Body of pancreas (tissue), 4 donors: ENCODE measurements around the gene CCN5. TPM values are rescaled to one million over a fixed set of nuclear protein-coding genes. Genes with fewer than 3 reads are reported as not detected.

ENCODE experiments used
- ATAC-seq: fragments of 150-250 bp; one replicate; pipeline ENCODE4 v1.9.1; 2016
- DNase-seq, 4 donors: peaks; one replicate each; pipeline ENCODE4 v3.0.0-alpha.2; 2019
- H3K27ac ChIP-seq, 4 donors: fragments of 200-600 bp; sonication (generic); 1 replicate in 3 of 4; 2 replicates in 1 of 4; pipeline versions ENCODE4 v1.5.1 to v1.6.1; 2016 to 2019; ENCODE audit warnings: mild to moderate bottlenecking in 1 of 4, mixed read lengths in 1 of 4, moderate library complexity in 1 of 4
- H3K27me3 ChIP-seq, 2 donors: fragments of 200-600 bp; sonication (generic); one replicate each; pipeline ENCODE4 v1.6.0; 2016; ENCODE audit warnings: mild to moderate bottlenecking in 1 of 2
- H3K36me3 ChIP-seq, 2 donors: fragments of 200-600 bp; sonication (generic); replicated peaks in 1 of 2; 2 replicates each; pipeline ENCODE4 v1.5.1; 2016; ENCODE audit warnings: low read depth in 2 of 2; ENCODE audit not compliant: insufficient read depth in 1 of 2
- H3K4me1 ChIP-seq: fragments of 200-600 bp; sonication (generic); one replicate; pipeline ENCODE4 v1.6.0; 2016
- H3K4me3 ChIP-seq, 2 donors: fragments of 200-600 bp; sonication (generic); 1 replicate in 1 of 2; 2 replicates in 1 of 2; pipeline ENCODE4 v1.5.1; 2016 to 2019
- H3K9me3 ChIP-seq, 3 donors: fragments of 200-600 bp; sonication (generic); 1 replicate in 2 of 3; 2 replicates in 1 of 3; pipeline ENCODE4 v1.5.1; 2016
- POLR2A ChIP-seq, 3 donors: fragments of 450-650 bp; IDR thresholded peaks; one replicate each; pipeline ENCODE4 v1.6.1; 2016; ENCODE audit warnings: antibody characterized with exemption in 3 of 3, mild to moderate bottlenecking in 2 of 3
- WGBS, 2 donors: methylation state at CpG; one replicate each; pipeline ENCODE4 v1.1.5; 2017; 5-methylcytosine and 5-hydroxymethylcytosine counted together
- intact Hi-C: fragments of 100-400 bp; cut with DNase I; formaldehyde crosslinking; loops from one replicate; pipeline ENCODE4 v1.15.1; 2023
- total RNA-seq, 2 donors: library from RNA; depleted of rRNA; stranded (reverse); fragments of >200 nt; gene quantifications; one replicate each; pipeline ENCODE4 v1.1.0, GENCODE V29; 2016
- TF ChIP-seq, protein P1 (sequence below), 7 experiments: fragments of 450-650 bp in 4 of 7; fragments of 200-600 bp in 3 of 7; sonication (generic) in 3 of 7; IDR thresholded peaks; one replicate each; pipeline ENCODE4 v1.5.1; 2016 to 2019; ENCODE audit warnings: antibody characterized with exemption in 7 of 7

CCN5 gene
- total RNA-seq, 2 donors from 2014 or later: 7.9 to 18.2 TPM

DNA sequence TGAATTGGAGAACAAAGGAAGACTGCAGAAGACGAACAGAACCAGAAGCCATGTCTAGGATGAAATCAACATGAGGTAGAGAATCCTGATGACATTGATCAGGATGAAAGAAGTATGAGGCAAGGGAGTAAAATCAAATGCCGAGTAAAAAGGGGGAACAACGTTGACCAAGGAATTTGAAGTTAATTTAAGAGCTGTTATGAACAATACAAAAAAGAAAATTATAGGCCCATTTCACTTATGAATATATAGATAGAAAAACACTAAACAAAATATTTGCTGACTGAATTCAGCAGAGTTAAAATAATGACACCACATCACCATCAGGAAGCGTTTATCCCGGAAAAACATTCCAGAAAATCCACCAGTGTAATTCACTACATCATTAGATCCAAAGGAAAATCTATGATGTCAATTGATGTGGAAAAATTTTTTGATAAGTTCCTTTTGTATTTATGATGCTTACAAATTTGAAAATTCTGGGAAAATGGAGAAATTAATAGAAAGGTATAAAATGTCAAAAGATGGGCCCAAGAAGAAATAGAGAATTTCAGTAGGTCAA is 8.1 kb upstream of the CCN5 start:
- H3K9me3 ChIP-seq: no peaks in the 10 kb centered on the region
- H3K4me3 ChIP-seq: no peak overlapping the region
- DNase-seq: no peak
- no peak for ATAC-seq
- no peaks in the 10 kb centered on the region for H3K36me3 ChIP-seq
- H3K27ac ChIP-seq: no peak overlapping the region
- no peaks in the 10 kb centered on the region for H3K27me3 ChIP-seq
- WGBS, 2 donors: 84 to 86% methylated on average over 5 of the region's 5 CpGs
- intact Hi-C loops: no loop called here
- TF ChIP-seq POLR2A (IDR thresholded peaks at IDR 0.05): no peak
- TF ChIP-seq, protein P1, sequence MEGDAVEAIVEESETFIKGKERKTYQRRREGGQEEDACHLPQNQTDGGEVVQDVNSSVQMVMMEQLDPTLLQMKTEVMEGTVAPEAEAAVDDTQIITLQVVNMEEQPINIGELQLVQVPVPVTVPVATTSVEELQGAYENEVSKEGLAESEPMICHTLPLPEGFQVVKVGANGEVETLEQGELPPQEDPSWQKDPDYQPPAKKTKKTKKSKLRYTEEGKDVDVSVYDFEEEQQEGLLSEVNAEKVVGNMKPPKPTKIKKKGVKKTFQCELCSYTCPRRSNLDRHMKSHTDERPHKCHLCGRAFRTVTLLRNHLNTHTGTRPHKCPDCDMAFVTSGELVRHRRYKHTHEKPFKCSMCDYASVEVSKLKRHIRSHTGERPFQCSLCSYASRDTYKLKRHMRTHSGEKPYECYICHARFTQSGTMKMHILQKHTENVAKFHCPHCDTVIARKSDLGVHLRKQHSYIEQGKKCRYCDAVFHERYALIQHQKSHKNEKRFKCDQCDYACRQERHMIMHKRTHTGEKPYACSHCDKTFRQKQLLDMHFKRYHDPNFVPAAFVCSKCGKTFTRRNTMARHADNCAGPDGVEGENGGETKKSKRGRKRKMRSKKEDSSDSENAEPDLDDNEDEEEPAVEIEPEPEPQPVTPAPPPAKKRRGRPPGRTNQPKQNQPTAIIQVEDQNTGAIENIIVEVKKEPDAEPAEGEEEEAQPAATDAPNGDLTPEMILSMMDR (IDR thresholded peaks at IDR 0.05): no peak
- no peaks in the 10 kb centered on the region for H3K4me1 ChIP-seq

DNA sequence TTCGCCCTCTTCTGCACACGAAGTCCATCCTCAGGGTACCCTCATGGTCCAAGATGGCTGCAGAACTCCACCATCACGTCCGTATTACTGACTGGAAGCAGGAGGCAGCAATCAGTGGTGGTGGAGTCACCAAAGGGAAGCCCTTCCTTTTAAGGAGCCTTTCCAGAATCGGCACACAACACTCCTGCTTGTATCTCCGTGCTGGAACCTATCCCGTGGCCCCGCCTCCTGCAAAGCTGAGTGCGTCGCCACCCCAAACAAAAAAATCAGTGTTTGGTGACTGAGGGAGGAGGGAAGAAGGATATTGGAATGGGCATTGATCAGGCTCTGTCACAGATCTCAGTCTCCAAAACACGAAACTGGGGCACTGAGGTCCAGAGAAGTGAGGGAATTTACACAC is 5.8 kb upstream of the CCN5 start:
- ATAC-seq (no peak), DNase-seq (no peak)
- no peak overlapping the region for H3K4me3 ChIP-seq
- no peaks in the 10 kb centered on the region for H3K36me3 ChIP-seq
- H3K27me3 ChIP-seq: no peaks in the 10 kb centered on the region
- no peak overlapping the region for H3K27ac ChIP-seq
- intact Hi-C loops: no loop called here
- peaks cover 4% of the 10 kb centered on the region for H3K4me1 ChIP-seq
- no peak for TF ChIP-seq POLR2A (IDR thresholded peaks at IDR 0.05)
- TF ChIP-seq, protein P1 (IDR thresholded peaks at IDR 0.05): no peak
- WGBS, 2 donors: 69 to 78% methylated on average over 11 of the region's 11 CpGs
- H3K9me3 ChIP-seq: no peaks in the 10 kb centered on the region

DNA sequence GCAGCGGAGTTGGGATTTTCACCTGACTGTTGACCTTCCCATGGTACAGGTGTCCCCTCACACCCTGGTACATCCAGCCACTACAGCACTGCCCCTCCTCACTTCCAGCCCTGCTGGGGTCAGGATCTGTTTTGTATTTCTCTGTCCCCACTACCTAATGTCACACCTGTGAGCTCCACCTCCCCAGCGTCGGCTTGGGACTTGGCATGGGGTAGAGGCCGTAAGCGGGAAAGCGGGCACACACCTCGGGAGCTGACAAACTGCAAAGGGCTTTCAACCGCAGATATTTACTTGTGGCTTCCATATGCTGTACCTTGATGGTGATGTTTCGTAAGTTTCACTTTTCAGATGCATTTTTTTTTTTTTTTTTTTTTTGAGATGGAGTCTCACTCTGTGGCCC is 5.4 kb upstream of the CCN5 start:
- intact Hi-C loops: no loop called here
- no peak for ATAC-seq

DNA sequence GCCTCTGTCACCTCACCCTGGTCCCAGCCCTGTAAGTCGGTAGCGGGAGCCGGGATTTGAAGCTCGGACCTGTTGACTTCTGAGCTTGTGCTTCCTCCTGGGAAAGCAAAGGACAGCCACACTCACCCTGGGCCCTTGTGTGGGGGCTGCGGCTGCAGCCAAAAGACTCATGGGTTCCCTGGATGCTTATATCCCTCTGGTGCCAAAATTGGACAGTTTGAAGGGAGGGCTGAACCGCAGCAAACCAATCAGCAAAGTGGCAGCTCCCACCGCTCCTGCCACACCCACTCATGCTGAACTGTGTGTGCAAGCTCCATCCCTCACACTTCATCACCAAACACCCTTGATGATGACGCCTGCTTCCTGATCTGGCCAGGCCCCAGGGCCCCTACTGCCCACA is 3.9 kb upstream of the CCN5 start:
- DNase-seq (no peak), ATAC-seq (no peak)
- Histone ChIP-seq H3K27ac (no peak overlapping the region), H3K27me3 (no peaks in the 10 kb centered on the region), H3K4me1 (peaks cover 11% of the 10 kb centered on the region), H3K9me3 (no peaks in the 10 kb centered on the region), H3K36me3 (no peaks in the 10 kb centered on the region), H3K4me3 (no peak overlapping the region)
- intact Hi-C loops: no loop called here
- TF ChIP-seq, protein P1 (IDR thresholded peaks at IDR 0.05): no peak
- no peak for TF ChIP-seq POLR2A (IDR thresholded peaks at IDR 0.05)
- 90 to 96% methylated on average over 6 to 8 of the region's 8 CpGs for WGBS, 2 donors

More for the DNA sequence above, 5.4 kb upstream of the CCN5 start:
- TF ChIP-seq, protein P1 (IDR thresholded peaks at IDR 0.05): no peak
- no peak for TF ChIP-seq POLR2A (IDR thresholded peaks at IDR 0.05)
- WGBS, 2 donors: 89 to 90% methylated on average over 9 of the region's 9 CpGs
- no peaks in the 10 kb centered on the region for H3K27me3 ChIP-seq
- H3K9me3 ChIP-seq: no peaks in the 10 kb centered on the region
- H3K27ac ChIP-seq: no peak overlapping the region
- peaks cover 8% of the 10 kb centered on the region for H3K4me1 ChIP-seq
- H3K36me3 ChIP-seq: no peaks in the 10 kb centered on the region
- DNase-seq: no peak
- no peak overlapping the region for H3K4me3 ChIP-seq

DNA sequence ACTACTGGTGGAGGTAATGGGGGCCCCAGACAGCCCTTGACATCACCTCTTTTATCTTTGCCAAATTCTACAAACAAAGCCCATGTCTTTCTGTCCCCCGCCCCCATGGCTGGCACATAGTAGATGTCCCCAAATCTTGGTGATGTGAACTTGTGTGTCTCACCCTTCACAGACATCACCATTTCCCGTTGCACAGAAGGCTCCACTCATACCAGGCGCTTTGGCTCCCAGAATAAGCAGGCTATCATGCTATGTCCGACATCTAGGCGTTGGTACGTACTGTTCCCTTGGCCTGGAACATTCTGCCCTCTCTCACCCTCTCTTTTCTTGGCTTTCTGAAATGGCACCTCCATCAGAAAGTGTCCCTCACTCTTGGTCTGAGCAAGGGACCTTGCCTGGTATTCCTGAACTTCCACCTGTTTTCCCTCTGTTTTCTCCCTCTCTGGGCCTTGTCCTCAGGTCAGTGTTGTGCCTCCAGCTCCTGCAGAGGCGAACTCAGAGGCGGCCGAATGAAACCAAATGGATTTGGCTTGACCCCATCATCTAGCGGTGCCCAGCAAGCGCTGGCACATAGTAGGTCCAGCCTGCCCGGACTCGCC is 968 bp upstream of the CCN5 start:
- Histone ChIP-seq H3K27ac (no peak overlapping the region), H3K36me3 (no peaks in the 10 kb centered on the region), H3K9me3 (no peaks in the 10 kb centered on the region), H3K4me3 (no peak overlapping the region), H3K4me1 (peaks cover 11% of the 10 kb centered on the region), H3K27me3 (no peaks in the 10 kb centered on the region)
- DNase-seq (no peak), ATAC-seq (peak; percentile 28)
- TF ChIP-seq, protein P1 (IDR thresholded peaks at IDR 0.05): no peak
- no peak for TF ChIP-seq POLR2A (IDR thresholded peaks at IDR 0.05)
- intact Hi-C loops: no loop called here
- WGBS, 2 donors: 46 to 58% methylated on average over 11 to 13 of the region's 13 CpGs
